Spleen (tissue), 11 donors: ENCODE data around the gene CAV1. TPM values are rescaled to one million over a fixed set of nuclear protein-coding genes. Genes with fewer than 3 reads are reported as not detected.

ENCODE experiments used
- DNase-seq: peaks from one replicate; pipeline ENCODE4 v3.0.0-alpha.2; 2020
- H3K27ac ChIP-seq, 8 donors: fragments of 200-600 bp; sonication (generic) in 7 of 8; 1 replicate in 4 of 8; 2 replicates in 4 of 8; pipeline versions ENCODE4 v1.5.0 to v1.8.0; 2016 to 2021; ENCODE audit warnings: inconsistent platforms in 4 of 8, mild to moderate bottlenecking in 4 of 8, moderate library complexity in 1 of 8
- H3K27me3 ChIP-seq, 7 donors: fragments of 200-600 bp; sonication (generic) in 6 of 7; replicated peaks in 1 of 7; 1 replicate in 4 of 7; 2 replicates in 3 of 7; pipeline versions ENCODE4 v1.5.0 to v1.8.0; 2016 to 2021; ENCODE audit warnings: inconsistent platforms in 3 of 7, mild to moderate bottlenecking in 1 of 7
- H3K36me3 ChIP-seq, 6 donors: fragments of 200-600 bp; sonication (generic) in 5 of 6; 1 replicate in 4 of 6; 2 replicates in 2 of 6; pipeline versions ENCODE4 v1.5.0 to v1.8.0; 2016 to 2021; ENCODE audit warnings: inconsistent platforms in 2 of 6
- H3K4me1 ChIP-seq, 6 donors: fragments of 200-600 bp; sonication (generic) in 5 of 6; 1 replicate in 3 of 6; 2 replicates in 3 of 6; pipeline versions ENCODE4 v1.5.0 to v1.8.0; 2016 to 2021; ENCODE audit warnings: inconsistent platforms in 3 of 6
- H3K4me3 ChIP-seq, 8 donors: fragments of 200-600 bp; sonication (generic) in 7 of 8; 1 replicate in 4 of 8; 2 replicates in 4 of 8; pipeline versions ENCODE4 v1.5.0 to v1.8.0; 2016 to 2021; ENCODE audit warnings: inconsistent platforms in 4 of 8, mild to moderate bottlenecking in 4 of 8, moderate library complexity in 2 of 8
- H3K9me3 ChIP-seq, 8 donors: fragments of 200-600 bp; sonication (generic) in 7 of 8; 1 replicate in 4 of 8; 2 replicates in 4 of 8; pipeline versions ENCODE4 v1.5.0 to v1.8.0; 2016 to 2021; ENCODE audit warnings: inconsistent platforms in 4 of 8
- POLR2A ChIP-seq, 3 donors: fragments of 450-650 bp; IDR thresholded peaks; one replicate each; pipeline ENCODE4 v1.5.1; 2017; ENCODE audit warnings: antibody characterized with exemption in 3 of 3, mild to moderate bottlenecking in 1 of 3
- POLR2AphosphoS5 ChIP-seq, 3 donors: sonication (generic); formaldehyde crosslinking; IDR thresholded peaks; one replicate each; pipeline ENCODE4 v1.5.1; 2017; ENCODE audit warnings: antibody characterized with exemption in 3 of 3
- WGBS, 5 donors: extraction: QIAGEN DNeasy Blood & Tissue Kit in 3 of 5; methylation state at CpG; one replicate each; pipeline versions ENCODE4 v1.1.5 to v1.1.7; 2013 to 2018; 5-methylcytosine and 5-hydroxymethylcytosine counted together
- intact Hi-C: fragments of 100-400 bp; cut with DNase I; formaldehyde crosslinking; loops from one replicate; pipeline ENCODE4 v1.15.0; 2023; ENCODE audit warnings: low total_unique reads
- polyA plus RNA-seq, 3 donors: library from polyadenylated mRNA; stranded (reverse); fragments of 200-250 nt; gene quantifications; one replicate each; pipeline ENCODE4 v1.2.1, GENCODE V29; 2013
- total RNA-seq, 7 donors: library from RNA; depleted of rRNA in 3 of 7; stranded (reverse); fragments of >200 nt in 3 of 7; fragmentation: NEBNext Ultra II Directional in 4 of 7; extraction: Animal tissue kit (Norgen Biotek cat#: 25700) in 4 of 7; gene quantifications; one replicate each; pipeline versions ENCODE4 v1.1.0 to v1.2.1, GENCODE V29; 2016 to 2021
- TF ChIP-seq, protein P1 (sequence below), 11 experiments: fragments of 200-600 bp in 7 of 11; fragments of 450-650 bp in 4 of 11; sonication (generic) in 4 of 11; IDR thresholded peaks in 8 of 11; conservative IDR thresholded peaks in 3 of 11; 1 replicate in 7 of 11; 2 replicates in 4 of 11; pipeline versions ENCODE4 v1.4.0 to v1.8.0; 2016 to 2021; ENCODE audit warnings: antibody characterized with exemption in 11 of 11, inconsistent platforms in 4 of 11, mild to moderate bottlenecking in 1 of 11
- donor health status: healthy with polysubstance abuse.
- donor health status: DM: no; HTN: no; CAD: no; lungs with moderate emphysema.
- donor health status: DM: no; HTN: no; CAD: no.
- donor health status: Bipolar disorder and iron deficiency.
- donor health status: healthy.
- donor health status: DM: no; HTN: no; CAD: no.
- donor health status: DM: yes; HTN: yes; CAD: no.

CAV1 gene
- total and polyA plus RNA-seq, 10 donors, result 26.8 to 404 (median 183) TPM

DNA sequence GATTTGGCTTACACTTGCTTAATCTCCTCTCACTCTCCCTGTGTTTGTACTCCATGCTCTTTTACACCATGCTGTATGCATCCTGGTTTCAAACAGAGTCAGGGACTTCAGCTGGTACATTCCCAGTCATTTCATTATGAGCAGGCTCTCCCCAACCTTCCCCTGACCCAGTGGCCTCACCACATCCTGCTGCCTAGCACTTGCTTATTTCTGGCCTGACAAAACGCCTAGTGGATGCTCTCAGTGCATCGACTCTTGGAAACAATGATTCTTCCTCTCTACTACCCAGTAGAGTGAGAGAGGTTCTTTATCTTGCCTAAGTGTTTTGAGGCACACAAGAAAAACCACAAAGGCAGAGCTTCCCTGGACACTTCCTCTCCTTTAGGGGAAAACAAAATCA, 63.4 kb downstream of the CAV1 start:
- H3K27me3 ChIP-seq, result peaks cover 0 to 18% (median 0%) of the 10 kb centered on the region in 7 donors
- intact Hi-C loops, result loop anchor here (2.0 to 10.0 kb wide), 3 partner anchors 63 to 413 kb away; partner anchors contain the start of gene CAV1
- H3K4me3 ChIP-seq, result no peak overlapping the region
- WGBS, 5 donors, result 0 to 7% (median 1%) methylated on average over 2 of the region's 2 CpGs
- DNase-seq, result peak; percentile 80
- no peaks in the 10 kb centered on the region for H3K36me3 ChIP-seq
- TF ChIP-seq POLR2A (IDR thresholded peaks at IDR 0.05) (no peak), POLR2AphosphoS5 (IDR thresholded peaks at IDR 0.05) (peak in 1 of 3 donors; percentile 53)
- TF ChIP-seq, protein P1, sequence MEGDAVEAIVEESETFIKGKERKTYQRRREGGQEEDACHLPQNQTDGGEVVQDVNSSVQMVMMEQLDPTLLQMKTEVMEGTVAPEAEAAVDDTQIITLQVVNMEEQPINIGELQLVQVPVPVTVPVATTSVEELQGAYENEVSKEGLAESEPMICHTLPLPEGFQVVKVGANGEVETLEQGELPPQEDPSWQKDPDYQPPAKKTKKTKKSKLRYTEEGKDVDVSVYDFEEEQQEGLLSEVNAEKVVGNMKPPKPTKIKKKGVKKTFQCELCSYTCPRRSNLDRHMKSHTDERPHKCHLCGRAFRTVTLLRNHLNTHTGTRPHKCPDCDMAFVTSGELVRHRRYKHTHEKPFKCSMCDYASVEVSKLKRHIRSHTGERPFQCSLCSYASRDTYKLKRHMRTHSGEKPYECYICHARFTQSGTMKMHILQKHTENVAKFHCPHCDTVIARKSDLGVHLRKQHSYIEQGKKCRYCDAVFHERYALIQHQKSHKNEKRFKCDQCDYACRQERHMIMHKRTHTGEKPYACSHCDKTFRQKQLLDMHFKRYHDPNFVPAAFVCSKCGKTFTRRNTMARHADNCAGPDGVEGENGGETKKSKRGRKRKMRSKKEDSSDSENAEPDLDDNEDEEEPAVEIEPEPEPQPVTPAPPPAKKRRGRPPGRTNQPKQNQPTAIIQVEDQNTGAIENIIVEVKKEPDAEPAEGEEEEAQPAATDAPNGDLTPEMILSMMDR (IDR thresholded peaks at IDR 0.05 in 8 of 11, conservative IDR thresholded peaks at IDR 0.05 in 3 of 11), result peak in 1 of 11 experiments; percentile 29
- H3K27ac ChIP-seq, result peak overlapping the region in 7 of 8 donors; percentile 13 to 71 (median 59)
- H3K9me3 ChIP-seq, result no peaks in the 10 kb centered on the region
- peaks cover 11 to 66% (median 32%) of the 10 kb centered on the region in 6 donors for H3K4me1 ChIP-seq

DNA sequence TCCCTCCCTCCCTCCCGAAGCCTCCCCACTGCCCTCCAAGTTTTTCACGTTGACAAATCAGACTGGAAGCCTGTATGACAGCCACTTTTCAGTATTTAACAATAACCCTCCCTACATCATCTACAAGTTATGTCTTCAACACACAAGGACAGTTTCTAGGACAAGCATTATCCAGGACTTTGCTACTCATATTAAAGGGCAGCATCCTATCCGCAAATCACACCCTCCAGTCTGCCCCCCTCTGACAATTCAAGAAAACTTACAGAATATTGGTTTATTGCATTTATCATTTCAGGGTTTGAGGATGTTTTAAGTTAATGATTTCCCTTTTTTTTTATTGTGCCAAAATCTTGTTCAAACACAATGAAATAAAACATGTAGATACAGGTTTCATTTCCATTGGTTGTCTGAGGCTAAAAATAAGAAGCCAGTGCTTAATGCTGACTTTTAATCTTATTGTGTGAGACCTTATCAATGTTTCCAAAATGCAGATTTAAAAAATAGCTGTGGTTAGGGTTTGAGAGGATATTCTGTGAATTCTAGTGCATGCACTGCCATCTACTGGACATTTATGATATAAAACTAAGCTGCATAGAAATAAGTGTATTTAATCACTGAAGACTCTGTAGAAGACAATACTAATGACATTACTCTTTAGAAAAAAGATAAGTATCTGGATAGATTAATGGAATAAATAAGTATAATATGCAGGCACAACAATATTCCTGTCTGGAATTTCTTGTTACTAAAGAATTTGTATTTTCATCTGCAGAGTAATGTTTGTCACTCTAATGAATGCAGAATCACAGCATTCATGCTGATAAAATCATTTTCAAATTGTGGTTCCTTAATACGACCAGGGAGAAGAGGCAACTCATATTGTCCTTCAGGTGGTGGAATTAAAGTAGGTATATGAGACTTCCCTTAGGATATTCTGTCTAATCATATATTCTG, 64.1 kb downstream of the CAV1 start:
- peaks cover 11 to 63% (median 28%) of the 10 kb centered on the region in 6 donors for H3K4me1 ChIP-seq
- H3K36me3 ChIP-seq, result no peaks in the 10 kb centered on the region
- H3K9me3 ChIP-seq, result no peaks in the 10 kb centered on the region
- intact Hi-C loops, result loop anchor here (2.0 to 10.0 kb wide), 3 partner anchors 64 to 414 kb away; partner anchors contain the start of gene CAV1
- peaks cover 0 to 23% (median 0%) of the 10 kb centered on the region in 7 donors for H3K27me3 ChIP-seq
- no peak overlapping the region for H3K4me3 ChIP-seq
- peak overlapping the region in 6 of 8 donors; percentile 13 to 71 (median 60) for H3K27ac ChIP-seq
- no peak for TF ChIP-seq POLR2AphosphoS5 (IDR thresholded peaks at IDR 0.05)
- TF ChIP-seq, protein P1 (IDR thresholded peaks at IDR 0.05 in 8 of 11, conservative IDR thresholded peaks at IDR 0.05 in 3 of 11), result peak; percentile 34 to 76 (median 64)
- WGBS, 5 donors, result 14 to 20% (median 17%) methylated on average over 4 of the region's 4 CpGs
- DNase-seq, result no peak

DNA sequence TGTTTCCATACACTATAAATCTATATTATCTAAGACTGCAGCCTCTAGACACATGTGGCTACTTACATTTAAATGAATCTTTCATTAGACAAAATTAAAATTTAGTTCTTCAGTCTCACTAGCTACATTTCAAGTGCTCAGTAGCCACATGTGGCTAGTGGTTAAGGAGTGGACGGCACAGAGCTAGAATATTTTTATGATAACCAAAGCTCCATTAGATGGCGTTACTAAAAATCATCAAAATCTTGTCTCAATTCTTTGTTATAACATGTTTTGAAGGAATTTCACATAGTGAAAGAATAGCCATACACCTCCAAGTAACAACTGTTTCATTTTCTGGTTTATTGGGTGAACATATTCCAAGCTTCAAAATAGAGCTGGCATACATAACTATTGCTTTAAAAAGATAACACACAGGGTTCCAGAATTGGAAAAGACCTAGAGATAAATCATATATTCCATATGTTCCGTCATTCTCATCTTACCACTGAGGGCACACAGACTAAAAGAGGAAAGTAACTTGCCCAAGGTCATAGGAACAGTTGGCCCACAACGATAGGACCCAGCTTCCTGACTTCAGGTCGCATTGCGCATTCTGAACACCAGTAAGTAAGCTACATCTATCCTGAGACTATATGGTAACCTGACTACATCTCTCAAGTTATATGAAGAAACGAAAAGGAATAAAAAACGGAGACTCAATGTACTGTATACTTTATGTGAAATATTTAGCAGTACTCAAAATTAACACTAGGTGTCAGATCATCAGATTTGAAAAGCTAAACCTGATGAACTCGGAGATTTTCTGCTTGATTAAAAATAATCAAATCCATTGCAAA, 66.6 kb downstream of the CAV1 start:
- TF ChIP-seq POLR2A (IDR thresholded peaks at IDR 0.05), result no peak
- no peak for TF ChIP-seq POLR2AphosphoS5 (IDR thresholded peaks at IDR 0.05)
- TF ChIP-seq, protein P1 (IDR thresholded peaks at IDR 0.05 in 8 of 11, conservative IDR thresholded peaks at IDR 0.05 in 3 of 11), result peak; percentile 10 to 71 (median 60)
- no peak for DNase-seq
- Histone ChIP-seq H3K27ac (peak overlapping the region in 6 of 8 donors; percentile 7 to 79 (median 69)), H3K4me1 (peaks cover 15 to 45% (median 26%) of the 10 kb centered on the region in 6 donors), H3K36me3 (no peaks in the 10 kb centered on the region), H3K9me3 (no peaks in the 10 kb centered on the region), H3K4me3 (peak overlapping the region in 1 of 8 donors; percentile 29), H3K27me3 (peaks cover 0 to 30% (median 0%) of the 10 kb centered on the region in 7 donors)
- intact Hi-C loops, result loop anchor here (2.0 kb wide), 1 partner anchor 217 kb away; no protein-coding TSS in a partner anchor
- WGBS, 5 donors, result 21 to 28% (median 23%) methylated on average over 9 of the region's 9 CpGs
